ENCODE results near the gene DOHH.
"Not testable (repeated sequence)": the region's sequence is repeated elsewhere in the genome, so short reads cannot be mapped to it uniquely, and the experiment has no call there.

The DOHH gene

DNA sequence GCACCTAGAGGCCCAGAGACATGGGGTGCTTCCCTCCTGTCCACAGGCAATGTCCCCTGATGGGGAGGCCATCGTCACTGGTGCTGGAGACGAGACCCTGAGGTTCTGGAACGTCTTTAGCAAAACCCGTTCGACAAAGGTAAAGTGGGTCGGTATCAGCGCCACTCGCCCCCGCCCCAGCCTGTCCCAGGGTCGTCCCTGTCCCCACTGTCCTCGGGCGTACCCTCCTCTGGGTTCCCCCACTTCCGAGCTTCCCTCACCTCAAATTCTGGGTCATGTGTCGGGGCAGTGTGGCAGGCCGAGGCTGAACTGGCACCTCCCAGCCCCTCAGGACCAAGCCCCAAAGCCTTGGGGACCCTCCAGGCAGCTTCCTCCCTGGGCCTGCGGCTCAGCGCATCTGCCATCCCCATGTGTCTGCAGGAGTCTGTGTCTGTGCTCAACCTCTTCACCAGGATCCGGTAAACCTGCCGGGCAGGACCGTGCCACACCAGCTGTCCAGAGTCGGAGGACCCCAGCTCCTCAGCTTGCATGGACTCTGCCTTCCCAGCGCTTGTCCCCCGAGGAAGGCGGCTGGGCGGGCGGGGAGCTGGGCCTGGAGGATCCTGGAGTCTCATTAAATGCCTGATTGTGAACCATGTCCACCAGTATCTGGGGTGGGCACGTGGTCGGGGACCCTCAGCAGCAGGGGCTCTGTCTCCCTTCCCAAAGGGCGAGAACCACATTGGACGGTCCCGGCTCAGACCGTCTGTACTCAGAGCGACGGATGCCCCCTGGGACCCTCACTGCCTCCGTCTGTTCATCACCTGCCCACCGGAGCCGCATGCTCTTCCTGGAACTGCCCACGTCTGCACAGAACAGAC, 34.1 kb upstream of the DOHH start:
- DNase-seq = no peak

DNA sequence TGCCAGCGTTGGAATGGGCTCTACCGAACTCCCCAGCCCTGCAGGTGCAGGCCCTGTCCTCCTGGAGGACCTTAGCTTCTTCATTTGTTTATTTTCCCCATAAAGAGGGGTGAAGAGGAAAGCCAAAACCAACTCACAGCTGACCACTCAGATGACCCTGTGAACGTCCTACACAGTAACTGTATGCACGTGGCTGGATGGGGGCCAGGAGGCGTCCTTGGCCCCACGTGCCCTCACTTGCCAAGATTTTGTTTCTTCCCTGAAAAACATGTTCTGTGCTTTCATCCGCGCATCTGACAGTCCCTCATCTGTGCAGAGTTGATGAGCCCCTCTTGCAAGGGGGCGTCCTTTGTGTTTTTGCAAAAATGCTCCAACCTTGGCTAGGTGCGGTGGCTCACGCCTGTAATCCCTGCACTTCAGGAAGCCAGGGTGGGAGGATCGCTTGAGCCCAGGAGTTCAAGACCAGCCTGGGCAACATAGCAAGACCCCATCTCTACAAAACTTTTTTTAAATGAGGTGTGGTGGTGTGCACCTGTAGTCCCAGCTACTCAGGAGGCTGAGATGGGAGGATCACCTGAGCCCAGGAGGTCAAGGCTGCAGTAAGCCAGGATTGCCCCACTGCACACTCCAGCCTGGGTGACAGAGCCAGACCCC, 33.2 kb upstream of the DOHH start:
- DNase-seq = no peak

DNA sequence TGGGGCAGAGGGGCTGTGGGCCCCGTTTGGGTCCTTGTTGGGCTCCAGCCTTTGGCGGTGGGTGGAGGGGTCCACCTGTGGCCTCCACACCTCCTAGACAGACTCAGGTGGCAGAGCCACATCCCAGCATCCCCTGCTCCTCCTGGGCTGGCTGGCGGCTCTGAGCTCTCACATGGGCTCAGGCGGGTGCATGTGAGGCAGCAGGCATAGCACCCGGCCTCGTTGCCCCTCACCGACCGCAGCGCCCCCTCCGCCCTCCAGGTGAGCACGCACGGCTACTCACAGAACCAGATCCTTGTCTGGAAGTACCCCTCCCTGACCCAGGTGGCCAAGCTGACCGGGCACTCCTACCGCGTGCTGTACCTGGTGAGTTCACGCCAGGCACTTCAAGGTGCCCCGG, 32.6 kb upstream of the DOHH start:
- DNase-seq = no peak

DNA sequence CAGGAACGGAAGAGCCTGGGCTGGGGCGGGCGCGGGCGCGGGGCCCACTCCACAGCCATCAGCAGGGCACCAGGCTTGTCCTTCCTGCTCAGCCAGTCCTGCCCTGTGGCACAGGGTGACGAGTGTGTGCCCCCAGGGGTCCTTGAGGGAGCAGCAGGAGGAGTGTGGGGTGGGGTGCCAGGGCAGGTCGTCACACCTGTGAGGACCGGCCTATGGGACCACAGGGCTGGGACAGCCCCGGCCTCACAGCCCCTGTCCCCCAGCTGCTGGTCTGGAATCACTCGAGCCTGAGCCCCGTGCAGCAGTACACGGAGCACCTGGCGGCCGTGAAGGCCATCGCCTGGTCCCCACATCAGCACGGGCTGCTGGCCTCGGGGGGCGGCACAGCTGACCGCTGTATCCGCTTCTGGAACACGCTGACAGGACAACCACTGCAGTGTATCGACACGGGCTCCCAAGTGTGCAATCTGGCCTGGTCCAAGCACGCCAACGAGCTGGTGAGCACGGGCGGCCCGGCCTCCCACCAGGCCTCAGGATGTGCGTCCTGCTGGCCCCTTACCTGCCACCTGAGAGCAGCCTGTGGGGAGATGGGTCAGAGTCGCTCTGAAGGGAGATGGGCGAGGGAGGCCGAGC, 31.8 kb upstream of the DOHH start:
- no peak for DNase-seq

DNA sequence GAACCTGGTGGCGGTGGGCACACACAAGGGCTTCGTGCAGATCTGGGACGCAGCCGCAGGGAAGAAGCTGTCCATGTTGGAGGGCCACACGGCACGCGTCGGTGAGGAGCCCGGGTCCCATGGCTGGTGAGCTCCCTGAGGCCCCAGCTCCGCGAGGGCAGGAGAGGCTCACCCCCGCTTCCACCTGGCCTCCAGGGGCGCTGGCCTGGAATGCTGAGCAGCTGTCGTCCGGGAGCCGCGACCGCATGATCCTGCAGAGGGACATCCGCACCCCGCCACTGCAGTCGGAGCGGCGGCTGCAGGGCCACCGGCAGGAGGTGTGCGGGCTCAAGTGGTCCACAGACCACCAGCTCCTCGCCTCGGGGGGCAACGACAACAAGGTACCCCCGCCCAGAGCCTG, 31.2 kb upstream of the DOHH start:
- no peak for DNase-seq

DNA sequence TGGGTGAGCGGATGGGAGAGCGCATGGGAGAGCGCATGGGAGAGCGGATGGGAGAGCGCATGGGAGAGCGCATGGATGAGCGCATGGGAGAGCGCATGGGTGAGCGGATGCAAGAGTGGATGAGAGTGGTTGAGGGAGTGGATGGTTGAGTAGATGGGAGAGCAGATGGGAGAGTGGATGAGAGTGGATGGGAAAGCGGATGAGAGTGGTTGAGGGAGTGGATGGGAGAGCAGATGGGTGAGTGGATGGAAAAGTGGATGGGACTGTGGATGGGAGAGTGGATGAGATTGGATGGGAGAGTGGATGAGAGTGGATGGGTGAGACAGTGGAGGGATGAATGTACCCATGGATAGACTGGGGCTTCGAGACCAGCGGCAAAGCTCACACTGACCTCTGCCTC, 29.9 kb upstream of the DOHH start:
- no peak for DNase-seq

DNA sequence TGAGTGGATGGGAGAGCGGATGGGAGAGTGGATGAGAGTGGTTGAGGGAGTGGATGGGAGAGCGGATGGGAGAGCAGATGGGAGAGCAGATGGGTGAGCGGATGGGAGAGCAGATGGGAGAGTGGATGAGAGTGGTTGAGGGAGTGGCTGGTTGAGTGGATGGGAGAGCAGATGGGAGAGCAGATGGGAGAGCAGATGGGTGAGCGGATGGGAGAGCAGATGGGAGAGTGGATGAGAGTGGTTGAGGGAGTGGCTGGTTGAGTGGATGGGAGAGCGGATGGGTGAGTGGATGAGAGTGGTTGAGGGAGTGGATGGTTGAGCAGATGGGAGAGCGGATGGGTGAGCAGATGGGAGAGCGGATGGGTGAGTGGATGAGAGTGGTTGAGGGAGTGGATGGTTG, 28.8 kb upstream of the DOHH start:
- not testable (repeated sequence) for DNase-seq

DNA sequence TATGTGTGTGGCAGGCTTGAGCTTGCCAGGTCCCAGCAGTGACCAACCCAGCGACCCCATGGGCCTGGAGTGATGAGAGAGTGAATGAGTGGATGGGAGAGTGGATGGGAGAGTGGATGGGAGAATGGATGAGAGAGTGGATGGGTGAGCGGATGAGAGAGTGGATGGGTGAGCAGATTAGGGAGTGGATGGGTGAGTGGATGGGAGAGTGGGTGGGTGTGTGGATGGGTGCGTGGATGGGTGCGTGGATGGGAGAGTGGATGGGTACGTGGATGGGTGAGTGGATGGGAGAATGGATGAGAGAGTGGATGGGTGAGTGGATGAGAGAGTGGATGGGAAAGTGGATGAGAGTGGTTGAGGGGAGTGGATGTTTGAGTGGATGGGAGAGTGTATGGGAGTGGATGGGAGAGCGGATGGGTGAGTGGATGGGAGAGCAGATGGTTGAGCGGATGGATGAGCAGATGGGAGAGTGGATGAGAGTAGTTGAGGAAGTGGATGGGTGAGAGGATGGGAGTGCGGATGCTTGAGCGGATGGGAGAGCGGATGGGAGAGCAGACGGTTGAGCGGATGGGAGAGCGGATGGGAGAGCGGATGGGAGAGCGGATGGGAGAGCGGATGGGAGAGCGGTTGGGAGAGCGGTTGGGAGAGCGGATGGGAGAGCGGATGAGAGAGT, 28.2 kb upstream of the DOHH start:
- no peak for DNase-seq

DNA sequence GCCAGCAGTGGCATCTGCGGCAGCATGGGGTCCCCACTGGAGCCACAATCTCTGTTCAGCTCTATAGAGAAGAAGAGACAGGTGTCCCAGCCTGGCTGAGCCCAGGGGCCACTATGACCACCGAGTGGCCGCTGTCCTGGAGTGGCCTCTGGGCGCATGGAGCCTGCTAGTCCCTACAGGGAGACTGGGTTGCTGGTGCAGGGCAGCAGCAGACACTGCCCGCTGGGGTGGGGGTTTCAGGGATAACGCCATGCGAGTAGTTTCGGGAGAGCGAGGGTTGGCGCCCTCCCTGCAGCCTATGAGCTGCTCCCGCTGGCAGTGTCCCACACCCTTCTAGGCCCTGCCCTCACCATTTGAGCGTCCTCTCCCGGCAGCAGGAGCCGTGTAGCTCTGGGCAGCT, 27.6 kb upstream of the DOHH start:
- DNase-seq = no peak

DNA sequence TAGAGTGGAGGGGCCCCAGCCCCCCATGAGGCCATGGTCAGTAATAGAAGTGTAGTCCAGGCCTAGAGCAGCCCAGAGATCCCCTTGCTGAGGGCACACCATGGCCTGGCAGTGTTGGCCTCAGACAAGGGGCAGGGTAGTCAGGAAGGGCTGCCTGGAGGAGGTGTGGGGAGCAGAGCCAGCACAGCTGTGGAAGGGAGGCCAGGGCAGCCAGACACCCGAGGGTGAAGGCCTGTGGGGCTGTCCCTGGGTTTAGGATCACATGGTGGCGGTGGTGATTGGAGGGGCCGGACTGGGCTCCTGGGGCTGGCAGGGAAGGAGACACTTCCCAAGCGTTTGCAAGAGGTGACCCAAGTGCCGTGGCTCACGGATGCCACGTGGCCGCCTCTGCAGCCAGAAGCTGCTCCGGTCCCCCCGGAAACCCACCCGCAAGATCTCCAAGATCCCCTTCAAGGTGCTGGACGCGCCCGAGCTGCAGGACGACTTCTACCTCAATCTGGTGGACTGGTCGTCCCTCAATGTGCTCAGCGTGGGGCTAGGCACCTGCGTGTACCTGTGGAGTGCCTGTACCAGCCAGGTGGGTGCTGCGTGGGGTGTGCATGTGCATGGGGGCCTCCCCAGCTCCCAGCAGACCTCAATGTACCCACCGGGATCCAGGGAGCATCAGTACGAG, 26.9 kb upstream of the DOHH start:
- no peak for DNase-seq

DNA sequence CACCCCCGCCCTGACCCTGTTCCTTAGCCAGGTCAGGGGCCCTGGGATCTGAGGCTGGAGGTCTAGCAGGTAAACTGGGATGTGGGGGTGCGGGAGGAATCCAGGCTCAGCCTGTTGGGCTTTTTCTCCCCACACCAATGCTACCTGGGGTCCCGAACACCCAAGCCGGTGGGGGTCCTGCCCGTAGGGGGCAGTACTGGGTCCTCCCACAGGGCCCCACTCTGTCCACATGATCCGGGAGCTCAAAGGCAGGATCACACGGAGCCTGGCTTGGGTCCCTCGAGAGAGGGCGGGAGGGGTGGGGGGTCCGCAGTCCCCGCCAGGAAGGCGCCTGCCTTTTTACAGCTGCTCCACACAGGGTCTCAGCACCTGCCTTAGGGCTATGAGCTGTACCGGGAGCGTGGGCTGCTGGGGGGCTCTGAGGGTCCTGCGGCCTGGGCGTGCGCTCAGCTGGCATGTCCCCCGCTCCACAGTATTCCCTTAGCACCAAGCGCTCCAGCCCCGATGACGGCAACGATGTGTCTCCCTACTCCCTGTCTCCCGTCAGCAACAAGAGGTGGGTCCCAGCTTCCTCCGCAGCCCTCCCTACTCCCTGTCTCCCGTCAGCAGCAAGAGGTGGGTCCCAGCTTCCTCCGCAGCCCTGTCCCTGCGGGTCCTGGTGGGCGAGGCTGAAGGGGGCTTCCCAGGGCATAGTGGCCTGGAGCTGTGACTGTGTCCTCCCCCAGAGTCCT, 26.2 kb upstream of the DOHH start:
- no peak for DNase-seq

DNA sequence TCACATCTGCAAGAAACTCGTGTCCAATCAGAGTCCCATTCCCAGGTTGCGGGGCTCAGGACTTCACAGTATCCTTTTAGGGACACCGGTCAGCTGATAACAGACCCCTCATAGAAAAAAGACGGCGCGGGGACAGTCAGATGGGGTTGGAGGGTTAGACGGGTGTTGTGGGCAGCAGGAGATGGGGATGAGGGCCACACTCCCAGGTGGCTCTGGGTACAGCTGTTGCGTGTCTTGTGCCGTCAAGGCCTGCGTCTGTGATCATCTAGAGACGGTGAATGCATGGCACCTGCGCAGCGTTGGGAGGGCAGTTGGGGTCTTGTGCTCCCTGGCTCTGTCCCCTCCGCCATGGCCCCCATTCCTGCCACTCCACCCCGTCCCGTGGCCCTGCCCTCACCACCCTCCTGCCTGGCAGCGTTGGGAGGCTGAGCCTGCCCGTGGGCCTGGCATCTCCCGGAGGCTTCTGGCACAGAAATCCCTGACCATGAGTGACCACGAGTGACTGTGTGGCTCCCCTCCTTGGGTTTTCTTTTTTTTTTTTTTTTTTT, 24.5 kb upstream of the DOHH start:
- DNase-seq = no peak

DNA sequence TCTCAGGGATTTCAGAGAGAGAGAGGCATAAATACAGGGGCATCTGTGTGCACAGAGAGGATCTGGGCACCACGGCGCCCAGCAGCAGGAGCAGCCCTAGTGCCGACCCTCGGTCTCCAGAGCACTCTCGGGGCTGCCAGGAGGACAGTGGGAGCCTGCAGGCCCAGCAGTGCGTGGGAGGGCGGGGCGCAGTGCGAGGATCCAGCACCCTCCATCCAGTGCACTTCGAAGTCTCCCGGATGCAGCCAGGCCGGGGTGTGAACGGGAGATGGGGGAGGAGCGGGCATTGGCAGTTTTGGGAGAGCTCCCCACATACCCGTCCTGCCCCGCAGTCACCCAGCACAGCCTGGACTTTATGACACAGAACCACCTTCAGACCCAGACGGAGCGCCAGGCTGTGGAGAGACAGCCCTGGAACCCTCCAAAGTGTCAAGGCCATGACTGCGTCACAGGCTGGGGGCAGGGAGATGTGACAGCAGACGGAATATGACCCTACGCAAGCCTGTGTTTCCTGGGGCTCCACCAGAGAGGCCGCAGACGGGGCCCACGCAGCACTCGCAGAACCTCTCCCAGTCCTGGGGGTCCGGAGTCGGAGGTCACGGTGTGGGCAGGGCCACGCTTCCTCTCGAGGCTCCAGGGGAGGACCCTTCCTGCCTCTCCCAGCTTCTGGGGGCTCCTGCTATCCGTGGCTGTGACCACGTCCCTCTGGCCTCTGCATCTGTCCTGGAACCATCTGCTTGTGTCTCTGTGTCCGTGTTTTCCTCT, 23.8 kb upstream of the DOHH start:
- DNase-seq = no peak

DNA sequence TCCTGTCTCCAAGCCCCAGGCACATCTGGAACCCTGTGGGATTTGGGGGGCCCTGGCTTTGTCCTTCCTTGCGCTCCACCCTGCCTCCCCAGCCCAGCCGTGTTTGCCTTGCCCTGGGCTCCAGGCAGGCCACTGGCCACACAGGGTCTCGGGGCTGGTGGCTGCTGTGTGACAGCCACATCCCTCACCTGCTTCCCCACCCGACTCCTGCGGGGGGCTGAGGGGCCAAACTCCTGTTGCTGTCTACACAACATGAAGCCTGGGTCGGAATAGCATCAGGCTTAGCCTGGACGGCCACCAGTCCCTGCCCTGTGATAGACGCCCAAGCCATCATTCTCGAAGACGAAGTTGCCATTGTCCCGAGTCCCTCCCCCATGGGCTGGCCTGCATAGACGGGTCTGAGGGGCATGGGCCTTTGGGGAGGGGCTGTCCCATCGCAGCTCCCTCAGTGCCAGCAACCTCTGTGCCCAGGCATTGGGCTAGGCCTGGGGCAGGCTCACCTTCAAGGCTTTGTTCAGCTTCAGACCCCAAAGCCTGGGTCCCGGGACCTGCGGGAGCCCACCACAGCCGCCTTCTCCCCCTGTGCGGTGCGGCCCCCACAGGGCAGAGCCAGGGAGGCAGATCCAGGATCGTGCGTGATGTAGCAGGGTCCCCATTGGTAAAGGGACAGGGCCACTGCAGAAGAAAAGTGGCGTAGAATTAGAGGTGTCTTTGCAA, 23.0 kb upstream of the DOHH start:
- DNase-seq = no peak

DNA sequence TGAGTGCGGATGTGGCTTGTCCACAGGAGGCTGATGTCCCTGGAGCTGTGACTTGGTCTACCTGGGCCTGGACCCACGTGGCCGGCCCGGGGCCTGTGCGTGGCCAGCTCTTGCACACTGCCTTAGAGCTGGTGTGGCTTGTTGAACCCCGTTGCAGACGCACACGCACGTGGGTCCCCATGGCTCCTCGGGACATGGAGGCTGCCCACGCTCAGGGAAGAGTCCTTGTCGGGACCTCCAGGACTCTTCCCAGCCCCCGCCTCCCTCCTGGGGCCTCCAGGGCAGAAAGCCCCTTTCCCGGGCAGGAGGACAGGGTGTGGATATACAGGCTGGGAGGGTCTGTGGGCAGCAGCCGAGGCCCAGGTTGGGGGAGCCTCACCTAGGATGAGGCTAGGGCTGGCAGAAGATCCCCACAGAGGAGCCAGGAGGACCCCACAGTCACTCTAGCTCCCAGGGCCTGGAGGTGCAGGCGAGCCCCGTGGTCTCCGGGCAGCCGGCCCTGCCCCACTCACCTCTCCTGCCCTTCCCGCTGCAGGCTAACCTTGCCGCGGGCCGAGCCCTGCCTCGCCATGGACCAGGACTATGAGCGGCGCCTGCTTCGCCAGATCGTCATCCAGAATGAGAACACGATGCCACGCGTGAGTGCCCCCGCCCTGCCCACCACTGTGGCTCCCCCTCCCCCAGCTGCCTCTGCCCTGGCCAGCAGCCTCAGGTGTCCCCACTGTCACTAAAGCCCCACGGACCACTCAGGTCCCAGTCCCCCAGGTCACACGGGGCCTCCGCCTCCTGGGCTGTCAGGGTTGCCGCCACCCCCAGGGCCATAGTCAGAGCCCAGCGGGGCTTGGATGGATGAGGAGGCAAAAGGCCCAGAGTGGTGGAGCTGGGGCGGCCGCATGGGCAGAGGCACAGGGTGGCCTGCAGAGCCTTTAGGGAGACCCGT, 22.2 kb upstream of the DOHH start:
- no peak for DNase-seq

DNA sequence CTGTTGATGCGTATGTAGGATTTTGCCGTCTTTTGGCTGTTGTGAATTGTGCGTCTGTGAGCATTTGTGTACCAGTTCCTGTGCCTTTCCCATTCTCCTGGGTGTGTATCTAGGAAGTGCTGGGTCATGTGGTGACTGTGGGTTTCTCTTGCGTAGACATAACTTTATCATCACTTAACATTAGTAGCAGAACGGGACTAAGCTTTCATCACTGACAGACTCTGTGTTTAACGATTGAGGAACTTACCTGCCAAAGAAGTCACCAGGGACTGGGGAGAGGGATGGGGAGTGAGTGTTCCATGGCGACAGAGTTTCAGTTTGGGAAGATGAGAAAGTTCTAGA, 20.6 kb upstream of the DOHH start:
- DNase-seq = no peak

DNA sequence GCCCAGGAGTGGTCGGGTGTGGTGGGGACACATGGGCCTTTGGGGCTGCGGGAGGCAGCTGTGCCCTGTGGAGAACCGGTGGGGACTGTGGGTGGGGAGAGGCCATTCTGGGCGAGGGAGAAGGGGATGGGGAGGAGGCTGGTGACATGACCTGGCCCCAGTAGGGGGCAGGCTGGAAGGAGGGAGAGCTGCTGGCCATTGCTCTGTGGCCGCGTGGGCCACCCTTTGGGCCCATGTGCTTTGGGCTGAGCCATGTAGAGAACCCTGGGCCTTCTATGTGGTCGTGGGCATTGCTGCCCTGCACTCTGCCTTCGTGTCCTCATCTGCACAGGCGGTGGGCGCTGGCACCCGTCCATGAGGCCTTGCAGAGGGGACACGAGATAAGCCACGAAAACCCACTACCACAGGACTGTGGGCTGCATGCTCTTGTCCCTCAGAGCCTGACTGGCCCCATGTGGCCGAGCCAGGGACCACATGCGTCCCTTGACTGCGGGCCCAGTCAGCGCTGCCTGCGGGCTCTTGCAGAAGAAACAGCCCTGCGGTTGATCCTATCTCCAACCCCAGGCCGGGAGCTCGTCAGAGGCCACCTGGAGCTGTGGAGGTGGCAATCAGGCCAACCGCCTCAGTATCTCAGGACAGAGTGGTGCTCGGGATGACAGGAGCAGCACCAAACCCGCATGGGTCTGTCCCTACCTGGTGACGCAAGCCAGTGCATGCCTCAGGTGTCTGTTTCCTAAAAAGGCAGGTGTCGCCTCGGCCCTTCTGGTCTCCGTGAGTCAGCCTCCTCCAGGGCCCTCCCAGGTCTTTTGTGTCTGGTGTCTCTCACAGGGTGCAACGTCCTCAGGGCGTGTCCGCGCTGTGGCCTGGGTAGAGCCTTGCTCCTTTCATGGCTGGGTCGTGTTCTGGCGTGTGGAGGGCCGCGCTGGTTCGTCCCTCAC, 20.0 kb upstream of the DOHH start:
- DNase-seq = no peak

DNA sequence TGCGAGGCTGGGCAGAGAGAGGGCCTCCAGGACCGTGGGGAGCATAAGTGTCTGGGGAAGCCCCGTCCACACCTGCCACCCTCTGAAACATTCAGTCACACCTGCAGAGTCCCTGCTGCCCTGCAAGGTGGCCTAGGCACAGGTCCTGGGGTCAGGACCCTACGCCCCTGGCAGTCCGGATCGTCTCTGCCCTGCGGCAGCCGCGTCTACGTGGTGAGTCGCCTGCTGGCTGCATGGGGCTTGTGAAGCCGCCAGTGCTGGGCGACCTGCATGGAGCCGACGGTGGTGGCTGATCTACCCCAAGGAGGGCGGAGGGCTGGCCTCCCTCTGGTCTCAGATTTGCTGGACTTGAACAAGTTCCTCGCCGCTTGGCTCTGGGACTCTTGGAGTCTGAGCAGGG, 18.7 kb upstream of the DOHH start:
- no peak for DNase-seq

Data from KG1 (cell line).